Measurements from ENCODE around the gene IL1RAP.

Gene IL1RAP

GRCh38 chr3:190641564-190641963 lies 127.7 kb downstream of the IL1RAP start:
- TF ChIP-seq BACH2 (CRISPR knock-in tag; IDR thresholded peaks at IDR 0.05; ENCODE audit: borderline replicate concordance) (no peak), RARB (CRISPR knock-in tag; IDR thresholded peaks at IDR 0.05) (no peak), TCF4 (CRISPR knock-in tag; IDR thresholded peaks at IDR 0.05; ENCODE audit: borderline replicate concordance) (no peak), ISL1 (CRISPR knock-in tag; IDR thresholded peaks at IDR 0.05) (no peak), ZFP30 (CRISPR knock-in tag; IDR thresholded peaks at IDR 0.05) (no peak), OSR1 (CRISPR knock-in tag; IDR thresholded peaks at IDR 0.05) (no peak), ZFP3 (CRISPR knock-in tag; IDR thresholded peaks at IDR 0.05) (no peak), ZNF565 (CRISPR knock-in tag; conservative IDR thresholded peaks at IDR 0.05; ENCODE audit: low read depth) (no peak), POU6F1 (CRISPR knock-in tag; IDR thresholded peaks at IDR 0.05; ENCODE audit: borderline replicate concordance, low read depth) (no peak), ZNF70 (CRISPR knock-in tag; IDR thresholded peaks at IDR 0.05) (no peak), CSRNP3 (CRISPR knock-in tag; IDR thresholded peaks at IDR 0.05) (no peak), PPARA (CRISPR knock-in tag; IDR thresholded peaks at IDR 0.05; ENCODE audit: borderline replicate concordance) (no peak), ARNTL (CRISPR knock-in tag; IDR thresholded peaks at IDR 0.05; ENCODE audit: borderline replicate concordance, low read depth) (no peak), SNAI2 (CRISPR knock-in tag; IDR thresholded peaks at IDR 0.05) (no peak), ESRRG (CRISPR knock-in tag; IDR thresholded peaks at IDR 0.05) (no peak), CSDC2 (CRISPR knock-in tag; IDR thresholded peaks at IDR 0.05) (no peak)
- TF ChIP-seq, protein P1, sequence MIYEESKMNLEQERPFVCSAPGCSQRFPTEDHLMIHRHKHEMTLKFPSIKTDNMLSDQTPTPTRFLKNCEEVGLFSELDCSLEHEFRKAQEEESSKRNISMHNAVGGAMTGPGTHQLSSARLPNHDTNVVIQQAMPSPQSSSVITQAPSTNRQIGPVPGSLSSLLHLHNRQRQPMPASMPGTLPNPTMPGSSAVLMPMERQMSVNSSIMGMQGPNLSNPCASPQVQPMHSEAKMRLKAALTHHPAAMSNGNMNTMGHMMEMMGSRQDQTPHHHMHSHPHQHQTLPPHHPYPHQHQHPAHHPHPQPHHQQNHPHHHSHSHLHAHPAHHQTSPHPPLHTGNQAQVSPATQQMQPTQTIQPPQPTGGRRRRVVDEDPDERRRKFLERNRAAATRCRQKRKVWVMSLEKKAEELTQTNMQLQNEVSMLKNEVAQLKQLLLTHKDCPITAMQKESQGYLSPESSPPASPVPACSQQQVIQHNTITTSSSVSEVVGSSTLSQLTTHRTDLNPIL (CRISPR knock-in tag; IDR thresholded peaks at IDR 0.05; ENCODE audit: low read depth) = no peak
- ATAC-seq = no peak

DNA sequence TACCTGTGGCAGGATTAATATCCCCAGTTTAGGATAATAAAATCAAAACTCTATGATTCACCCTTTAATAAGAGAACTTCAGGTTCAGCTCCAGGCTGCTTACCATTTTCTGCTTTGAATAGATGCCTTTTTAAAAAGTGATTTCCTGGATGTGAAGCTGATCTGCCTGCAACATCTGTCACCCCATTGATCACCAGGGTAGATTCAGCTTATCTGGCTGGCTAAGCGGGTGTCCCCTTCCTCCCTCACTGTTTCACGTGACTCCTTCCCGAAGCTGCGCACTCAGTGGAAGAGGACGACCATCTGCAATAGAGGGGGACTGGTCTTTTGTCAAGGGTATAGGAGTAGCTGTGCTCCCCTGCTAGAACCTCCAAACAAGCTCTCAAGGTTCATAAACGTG lies 128.1 kb downstream of the IL1RAP start:
- ATAC-seq = no peak
- TF ChIP-seq RARB (CRISPR knock-in tag; IDR thresholded peaks at IDR 0.05) = no peak

GRCh38 chr3:190644035-190644434 lies 130.2 kb downstream of the IL1RAP start:
- TF ChIP-seq ESRRG (CRISPR knock-in tag; IDR thresholded peaks at IDR 0.05) (no peak), TSHZ2 (CRISPR knock-in tag; IDR thresholded peaks at IDR 0.05) (no peak), ZNF8 (CRISPR knock-in tag; IDR thresholded peaks at IDR 0.05) (no peak), PATZ1 (CRISPR knock-in tag; IDR thresholded peaks at IDR 0.05; ENCODE audit: borderline replicate concordance) (no peak), ARNTL (CRISPR knock-in tag; IDR thresholded peaks at IDR 0.05; ENCODE audit: borderline replicate concordance, low read depth) (no peak), BACH2 (CRISPR knock-in tag; IDR thresholded peaks at IDR 0.05; ENCODE audit: borderline replicate concordance) (no peak), ZFP30 (CRISPR knock-in tag; IDR thresholded peaks at IDR 0.05) (no peak)
- no peak for ATAC-seq

DNA sequence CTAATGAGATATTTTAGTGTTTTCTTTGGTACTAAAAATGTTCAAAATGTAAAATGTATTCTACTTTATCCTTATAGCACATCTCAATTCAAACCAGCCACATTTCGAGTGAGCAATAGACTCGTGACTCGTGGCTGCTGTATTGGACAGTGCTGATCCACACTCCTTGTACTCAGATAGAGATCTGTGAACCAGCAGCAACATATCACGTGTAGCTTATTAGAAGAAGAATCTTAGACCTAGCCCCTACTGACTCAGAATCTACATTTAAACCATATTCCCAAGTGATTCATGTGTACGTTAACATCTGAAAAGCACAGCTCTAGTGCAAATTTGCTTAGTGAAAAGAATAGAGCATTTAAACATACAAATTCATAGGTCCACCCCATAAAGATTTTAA lies 130.9 kb downstream of the IL1RAP start:
- ATAC-seq = no peak; the same call in 1 of the 3 replicates
- TF ChIP-seq PATZ1 (CRISPR knock-in tag; IDR thresholded peaks at IDR 0.05; ENCODE audit: borderline replicate concordance) (no peak), ZNF8 (CRISPR knock-in tag; IDR thresholded peaks at IDR 0.05) (no peak), GLIS3 (CRISPR knock-in tag; IDR thresholded peaks at IDR 0.05) (no peak), BACH2 (CRISPR knock-in tag; IDR thresholded peaks at IDR 0.05; ENCODE audit: borderline replicate concordance) (no peak), POU6F1 (CRISPR knock-in tag; IDR thresholded peaks at IDR 0.05; ENCODE audit: borderline replicate concordance, low read depth) (no peak), ARNTL (CRISPR knock-in tag; IDR thresholded peaks at IDR 0.05; ENCODE audit: borderline replicate concordance, low read depth) (no peak), TCF4 (CRISPR knock-in tag; IDR thresholded peaks at IDR 0.05; ENCODE audit: borderline replicate concordance) (no peak), ZNF565 (CRISPR knock-in tag; conservative IDR thresholded peaks at IDR 0.05; ENCODE audit: low read depth) (no peak), PPARA (CRISPR knock-in tag; IDR thresholded peaks at IDR 0.05; ENCODE audit: borderline replicate concordance) (no peak)
- TF ChIP-seq, protein P1 (CRISPR knock-in tag; IDR thresholded peaks at IDR 0.05; ENCODE audit: low read depth) = no peak

Data from SK-N-SH treated with all-trans-retinoic acid at 6 μM for 48 hours (cell line).